Mesothelial cell of epicardium (in vitro differentiated cells): ENCODE results near the gene MCF2L2. TPM values are rescaled to one million over a fixed set of nuclear protein-coding genes. Genes with fewer than 3 reads are reported as not detected.

Experiments used
- DNase-seq, 2 experiments: peaks; one replicate each; pipeline ENCODE4 v3.0.0; 2021; ENCODE audit warnings: low spot score in 2 of 2; ENCODE audit not compliant: unreplicated experiment in 2 of 2
- H3K27ac Mint-ChIP-seq: 2 replicates; pipeline ENCODE4 v1.8.0; 2021; ENCODE audit warnings: mixed read lengths
- H3K27me3 Mint-ChIP-seq: 2 replicates; pipeline ENCODE4 v1.8.0; 2021; ENCODE audit warnings: low read depth, mixed read lengths
- H3K36me3 Mint-ChIP-seq: 2 replicates; pipeline ENCODE4 v1.8.0; 2021; ENCODE audit warnings: mixed read lengths
- H3K4me1 Mint-ChIP-seq: 2 replicates; pipeline ENCODE4 v1.8.0; 2021; ENCODE audit warnings: mixed read lengths
- H3K4me3 Mint-ChIP-seq: 2 replicates; pipeline ENCODE4 v1.8.0; 2021; ENCODE audit warnings: mild to moderate bottlenecking, moderate library complexity, mixed read lengths
- H3K9me3 Mint-ChIP-seq: 2 replicates; pipeline ENCODE4 v1.8.0; 2021; ENCODE audit warnings: mixed read lengths
- total RNA-seq: library from RNA; stranded (reverse); gene quantifications from 3 replicates; pipeline ENCODE4 v1.2.1, GENCODE V29; 2021
- TF ChIP-seq, protein P1 (sequence below): fragments of 200-600 bp; sonication (generic); IDR thresholded peaks from one replicate; pipeline ENCODE4 v1.5.0; 2021; ENCODE audit warnings: antibody characterized with exemption; ENCODE audit not compliant: unreplicated experiment

Gene MCF2L2
- total RNA-seq, 1 donor from 2014 or later = 3.4 TPM

DNA sequence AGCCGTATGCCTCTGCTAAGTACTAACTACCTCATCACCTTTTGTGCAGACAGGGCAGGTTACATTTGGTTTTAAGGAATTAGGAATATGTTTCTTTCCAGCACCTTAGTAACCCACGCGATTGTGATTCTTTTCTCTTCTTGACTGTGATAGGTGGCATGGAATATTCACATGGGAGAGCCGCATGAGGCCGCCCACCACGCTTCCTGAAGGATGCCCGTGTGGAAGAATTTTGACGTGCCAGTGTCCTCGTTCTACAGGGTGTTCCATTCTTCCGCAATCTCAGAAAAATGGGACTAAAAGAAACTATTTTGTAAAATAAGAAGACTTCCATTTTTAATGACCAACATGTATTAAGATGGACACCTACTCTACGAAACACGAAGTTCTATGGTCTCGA is 159.1 kb downstream of the MCF2L2 start:
- H3K27me3 Mint-ChIP-seq = no peaks in the 10 kb centered on the region
- no peak overlapping the region for H3K27ac Mint-ChIP-seq
- H3K36me3 Mint-ChIP-seq = peaks cover 5% of the 10 kb centered on the region
- no peak for DNase-seq
- H3K4me1 Mint-ChIP-seq = peaks cover 18% of the 10 kb centered on the region
- H3K4me3 Mint-ChIP-seq = no peak overlapping the region
- TF ChIP-seq, protein P1, sequence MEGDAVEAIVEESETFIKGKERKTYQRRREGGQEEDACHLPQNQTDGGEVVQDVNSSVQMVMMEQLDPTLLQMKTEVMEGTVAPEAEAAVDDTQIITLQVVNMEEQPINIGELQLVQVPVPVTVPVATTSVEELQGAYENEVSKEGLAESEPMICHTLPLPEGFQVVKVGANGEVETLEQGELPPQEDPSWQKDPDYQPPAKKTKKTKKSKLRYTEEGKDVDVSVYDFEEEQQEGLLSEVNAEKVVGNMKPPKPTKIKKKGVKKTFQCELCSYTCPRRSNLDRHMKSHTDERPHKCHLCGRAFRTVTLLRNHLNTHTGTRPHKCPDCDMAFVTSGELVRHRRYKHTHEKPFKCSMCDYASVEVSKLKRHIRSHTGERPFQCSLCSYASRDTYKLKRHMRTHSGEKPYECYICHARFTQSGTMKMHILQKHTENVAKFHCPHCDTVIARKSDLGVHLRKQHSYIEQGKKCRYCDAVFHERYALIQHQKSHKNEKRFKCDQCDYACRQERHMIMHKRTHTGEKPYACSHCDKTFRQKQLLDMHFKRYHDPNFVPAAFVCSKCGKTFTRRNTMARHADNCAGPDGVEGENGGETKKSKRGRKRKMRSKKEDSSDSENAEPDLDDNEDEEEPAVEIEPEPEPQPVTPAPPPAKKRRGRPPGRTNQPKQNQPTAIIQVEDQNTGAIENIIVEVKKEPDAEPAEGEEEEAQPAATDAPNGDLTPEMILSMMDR = no peak
- H3K9me3 Mint-ChIP-seq = no peaks in the 10 kb centered on the region

DNA sequence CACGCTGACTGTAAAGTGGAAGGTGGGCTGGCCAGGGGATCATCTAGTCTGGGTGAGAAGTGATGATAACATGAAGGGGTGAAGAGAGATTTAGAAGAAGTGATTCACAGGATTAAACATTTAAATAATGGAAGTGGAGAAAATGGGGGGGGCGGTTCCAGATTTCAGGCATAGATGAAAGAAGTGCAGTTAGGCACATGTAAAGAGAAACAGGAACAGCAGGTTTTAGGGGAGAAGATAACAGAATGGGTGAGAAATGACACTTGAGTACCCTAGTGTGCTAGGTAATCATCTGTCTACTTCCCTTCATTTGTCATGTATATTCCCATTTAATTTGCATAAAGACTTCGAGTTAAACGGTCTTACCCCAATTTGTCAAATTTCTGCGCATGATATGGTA is 160.1 kb downstream of the MCF2L2 start:
- no peaks in the 10 kb centered on the region for H3K27me3 Mint-ChIP-seq
- TF ChIP-seq, protein P1 = no peak
- peaks cover 18% of the 10 kb centered on the region for H3K4me1 Mint-ChIP-seq
- H3K27ac Mint-ChIP-seq = no peak overlapping the region
- no peaks in the 10 kb centered on the region for H3K9me3 Mint-ChIP-seq
- no peak overlapping the region for H3K4me3 Mint-ChIP-seq
- peaks cover 5% of the 10 kb centered on the region for H3K36me3 Mint-ChIP-seq
- DNase-seq = no peak

DNA sequence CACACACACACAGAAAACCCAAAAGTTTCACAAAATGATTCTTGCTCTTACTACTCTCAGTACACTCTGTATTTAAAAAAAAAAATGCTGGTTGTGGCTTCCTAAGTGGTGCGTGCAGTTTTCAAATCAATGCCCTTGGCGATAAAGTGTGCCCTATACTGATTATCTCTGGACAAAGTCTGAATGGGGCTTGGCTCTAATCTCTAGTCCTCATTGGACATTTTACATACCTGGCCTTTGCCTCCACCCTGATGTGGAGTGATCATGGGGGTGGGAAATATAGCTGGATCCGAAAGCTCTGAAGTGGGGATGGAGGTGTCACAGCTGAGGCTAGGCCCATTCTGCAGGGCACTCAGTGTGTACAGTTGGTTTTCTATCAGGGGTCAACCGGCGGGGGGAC is 161.3 kb downstream of the MCF2L2 start:
- Mint-ChIP-seq H3K27me3 (no peaks in the 10 kb centered on the region), H3K4me1 (peaks cover 24% of the 10 kb centered on the region), H3K36me3 (peaks cover 5% of the 10 kb centered on the region), H3K27ac (no peak overlapping the region), H3K9me3 (no peaks in the 10 kb centered on the region), H3K4me3 (no peak overlapping the region)
- DNase-seq = no peak
- TF ChIP-seq, protein P1 = no peak

DNA sequence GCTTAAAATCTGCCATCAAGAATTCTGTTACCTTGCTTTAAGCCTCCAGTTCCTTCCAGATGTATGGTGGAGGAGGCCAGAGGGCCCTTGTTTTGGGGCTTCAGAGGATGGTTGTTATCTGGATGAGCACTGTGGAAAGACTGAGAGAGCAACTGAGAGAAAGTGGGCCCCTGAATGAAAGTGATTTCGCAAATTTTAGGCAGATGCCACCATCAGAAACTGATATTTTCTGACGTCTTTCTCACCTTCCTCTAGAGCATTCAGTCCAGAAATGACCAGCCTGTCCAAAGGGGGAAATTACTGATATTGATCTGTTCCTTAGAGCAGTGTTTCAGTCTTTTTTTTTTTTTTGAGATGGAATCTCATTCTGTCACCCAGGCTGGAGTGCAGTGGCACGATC is 162.0 kb downstream of the MCF2L2 start:
- Mint-ChIP-seq H3K27ac (peak overlapping the region; percentile 49), H3K9me3 (no peaks in the 10 kb centered on the region), H3K27me3 (no peaks in the 10 kb centered on the region), H3K4me1 (peaks cover 24% of the 10 kb centered on the region), H3K4me3 (no peak overlapping the region), H3K36me3 (peaks cover 5% of the 10 kb centered on the region)
- TF ChIP-seq, protein P1 = no peak
- DNase-seq = no peak

DNA sequence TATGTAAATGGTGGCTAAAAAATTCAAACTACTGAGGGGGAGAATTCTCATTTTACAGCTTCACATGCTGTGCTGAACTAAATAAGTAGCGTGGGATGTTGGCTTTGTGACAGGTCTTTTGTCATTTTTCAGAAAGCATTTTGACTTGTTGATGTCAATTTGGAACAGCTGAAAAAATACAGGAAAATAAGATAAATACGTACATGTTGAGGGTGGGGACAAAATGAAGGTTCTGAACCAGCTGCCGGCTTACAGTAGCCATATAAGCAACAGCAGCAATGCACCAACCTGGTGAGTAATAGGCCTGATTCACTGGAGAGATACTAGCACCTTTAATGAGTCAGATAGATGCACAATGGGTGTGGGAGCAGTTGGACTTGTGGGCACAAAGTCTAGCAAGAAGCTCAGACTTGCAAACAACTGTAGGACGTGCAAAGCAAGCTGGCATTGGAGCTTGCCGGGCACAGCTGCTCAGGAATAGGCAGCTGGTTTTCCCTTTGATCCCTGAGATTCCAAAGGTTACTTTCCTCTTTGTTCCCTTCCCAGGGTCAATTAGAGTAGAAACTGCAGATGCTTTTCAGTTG is 162.5 kb downstream of the MCF2L2 start:
- TF ChIP-seq, protein P1 = no peak
- no peak overlapping the region for H3K4me3 Mint-ChIP-seq
- peaks cover 20% of the 10 kb centered on the region for H3K4me1 Mint-ChIP-seq
- no peak overlapping the region for H3K27ac Mint-ChIP-seq
- H3K27me3 Mint-ChIP-seq = no peaks in the 10 kb centered on the region
- H3K36me3 Mint-ChIP-seq = peaks cover 5% of the 10 kb centered on the region
- DNase-seq = no peak
- H3K9me3 Mint-ChIP-seq = no peaks in the 10 kb centered on the region
